Measurements from ENCODE around the gene PRAC1.
"Not testable (repeated sequence)": the region's sequence is repeated elsewhere in the genome, so short reads cannot be mapped to it uniquely, and the experiment has no call there.

PRAC1 gene

DNA sequence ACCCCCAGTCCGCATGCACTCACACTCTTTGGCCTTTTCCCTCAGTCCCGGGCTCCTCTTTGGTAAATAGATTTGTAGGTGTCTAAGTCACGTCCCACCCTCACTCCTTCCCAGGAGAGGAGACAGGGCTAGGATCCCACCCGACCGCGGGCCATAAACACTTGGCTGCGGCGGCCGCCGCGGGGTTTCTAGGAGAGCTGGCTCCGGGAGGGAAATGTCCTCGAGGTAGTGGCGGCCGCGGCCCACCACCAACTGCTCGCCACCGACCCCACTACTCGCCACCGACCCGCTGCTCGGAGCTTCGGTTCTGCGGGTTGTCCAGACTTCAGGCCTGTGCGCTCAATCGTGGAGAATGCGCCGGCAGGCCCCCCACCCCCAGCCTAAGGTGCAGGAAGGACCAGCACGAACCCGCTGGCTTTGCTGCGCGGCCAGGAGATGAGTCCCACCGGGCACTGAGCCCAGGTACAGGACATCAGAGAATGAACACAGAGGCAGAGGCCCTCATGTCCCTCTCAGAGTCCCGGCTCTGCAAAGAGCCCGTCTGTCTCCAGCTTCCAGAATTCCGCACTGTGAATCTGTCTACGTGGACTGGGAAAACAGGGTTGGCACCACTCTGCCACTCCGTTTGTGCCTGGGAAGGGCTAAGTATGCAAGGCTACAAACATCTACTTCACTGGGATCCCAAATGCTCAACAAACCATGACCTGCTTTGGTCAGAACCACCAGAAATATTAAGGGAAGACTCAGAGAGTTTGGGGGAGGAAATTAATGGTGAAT is 3.2 kb upstream of the PRAC1 start:
- no peak for DNase-seq

DNA sequence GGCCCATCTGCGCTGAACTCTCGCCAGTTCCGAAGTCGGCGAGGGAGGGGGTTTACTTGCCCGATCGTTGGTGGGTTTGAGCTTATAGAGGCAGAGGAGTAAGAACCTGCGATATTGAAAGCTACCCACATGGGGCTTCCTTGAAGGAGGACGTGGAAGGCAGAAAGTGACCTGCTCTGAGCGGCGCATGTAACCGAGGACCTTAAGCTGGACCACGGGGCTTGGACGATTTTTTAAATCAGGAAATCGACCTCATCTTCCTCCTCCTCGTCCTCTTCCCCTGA is 2.6 kb upstream of the PRAC1 start:
- DNase-seq: no peak

DNA sequence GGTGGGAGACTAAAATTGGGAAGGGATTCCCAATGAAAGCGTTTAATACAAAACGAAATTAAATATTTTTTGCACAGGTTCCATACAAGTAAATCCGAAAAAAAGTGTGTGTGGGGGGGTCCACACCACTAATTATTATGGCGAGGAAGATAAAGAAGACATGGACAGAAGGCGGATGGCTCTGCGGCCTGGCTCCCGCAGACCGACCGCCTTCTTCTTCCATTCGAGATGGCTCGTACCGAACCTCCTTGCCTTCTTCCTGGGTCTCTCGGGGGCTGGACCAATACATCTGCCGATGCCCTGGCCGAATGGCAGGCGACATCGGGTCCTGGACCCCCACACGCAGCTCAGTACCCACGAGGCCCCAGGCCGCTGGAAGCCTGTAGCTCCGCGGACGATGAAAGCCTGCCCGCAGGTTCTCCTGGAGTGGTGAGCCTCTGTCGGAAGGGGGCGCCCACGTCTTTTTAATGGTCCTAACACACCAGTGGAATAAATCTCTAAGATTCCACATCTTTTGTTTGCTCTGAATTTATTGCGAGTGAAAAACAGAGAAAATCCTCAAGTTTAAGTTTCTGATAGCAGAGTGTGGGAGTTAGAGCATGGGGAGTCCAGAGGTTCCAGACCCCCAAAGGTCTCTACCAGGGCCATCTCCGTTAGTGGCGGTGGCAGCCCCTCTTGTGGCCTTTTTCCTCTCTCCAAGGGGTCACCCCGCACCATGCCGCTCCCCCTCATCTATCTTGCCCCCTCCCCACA is 2.1 kb upstream of the PRAC1 start:
- DNase-seq: peak; percentile 88

DNA sequence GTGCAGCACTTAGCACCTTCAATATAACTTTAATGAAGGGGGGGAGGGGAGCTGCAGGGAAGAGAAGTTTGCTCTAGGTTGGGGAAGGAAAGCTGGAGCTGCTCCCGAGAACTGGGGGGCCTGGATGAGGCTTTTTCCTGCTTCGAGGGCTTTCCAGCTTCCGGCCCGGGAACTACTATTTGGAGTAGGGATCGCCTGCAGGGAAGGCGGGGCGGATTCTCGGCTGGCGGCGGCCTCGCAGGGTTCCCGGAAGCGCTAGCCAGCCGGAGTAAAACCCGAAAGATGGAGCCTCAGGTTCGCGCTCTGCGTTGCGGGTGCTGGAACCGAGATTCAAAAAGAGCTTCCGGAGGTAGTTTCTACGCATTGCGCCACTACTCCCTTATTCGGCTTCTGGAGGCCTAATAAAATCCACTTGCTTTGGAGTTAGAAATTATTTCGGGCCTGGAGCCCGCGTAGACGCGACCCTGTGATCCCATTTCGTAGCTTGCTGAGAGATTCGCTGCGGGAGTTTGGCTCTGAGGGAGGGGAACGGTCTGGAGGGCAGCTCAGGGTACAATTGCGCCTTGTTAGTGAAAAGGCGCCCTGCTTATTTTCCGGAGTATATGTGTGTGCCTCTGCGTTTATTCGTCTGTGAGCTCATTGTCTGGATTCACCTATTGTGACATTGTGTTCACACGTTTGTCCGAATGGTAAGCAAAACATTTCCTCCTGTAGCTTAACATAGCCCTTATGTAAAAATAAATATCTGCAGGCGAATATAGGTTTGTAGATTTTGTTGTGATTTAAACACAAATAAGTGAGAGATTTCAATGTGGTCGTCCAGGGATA is 1.3 kb upstream of the PRAC1 start:
- peak; percentile 68 for DNase-seq

DNA sequence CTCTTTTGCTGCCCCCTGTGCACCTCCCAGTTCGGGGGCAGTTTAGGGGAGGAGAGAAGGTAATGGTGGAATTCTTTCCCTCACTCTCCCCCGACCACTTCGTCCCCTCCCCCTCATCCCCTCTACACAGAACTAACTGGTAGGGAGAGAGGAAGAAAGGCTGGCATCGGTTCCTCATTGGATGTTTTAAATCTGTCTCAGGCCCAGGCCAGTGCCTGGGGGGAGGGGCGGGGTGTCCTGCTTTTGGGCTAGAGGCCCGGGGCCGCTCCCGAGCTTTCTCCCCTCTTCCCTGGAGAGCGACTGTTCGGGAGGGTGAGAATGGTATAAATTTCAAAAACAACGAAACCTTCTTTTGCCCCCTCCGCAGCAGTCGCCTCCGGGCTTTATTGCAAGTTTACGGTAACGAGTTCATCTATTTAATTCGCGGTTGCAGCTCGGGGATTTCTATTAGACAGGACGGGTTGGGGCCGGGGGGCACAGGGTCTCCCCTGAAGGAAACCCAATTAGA is 651 bp upstream of the PRAC1 start, which contains the start of gene PRAC2:
Gene PRAC2 (plus strand): TSS at position 271 of the 508 bp plus-strand sequence. CDS start 1,226 bp downstream, outside the sequence.
- DNase-seq: no peak

DNA sequence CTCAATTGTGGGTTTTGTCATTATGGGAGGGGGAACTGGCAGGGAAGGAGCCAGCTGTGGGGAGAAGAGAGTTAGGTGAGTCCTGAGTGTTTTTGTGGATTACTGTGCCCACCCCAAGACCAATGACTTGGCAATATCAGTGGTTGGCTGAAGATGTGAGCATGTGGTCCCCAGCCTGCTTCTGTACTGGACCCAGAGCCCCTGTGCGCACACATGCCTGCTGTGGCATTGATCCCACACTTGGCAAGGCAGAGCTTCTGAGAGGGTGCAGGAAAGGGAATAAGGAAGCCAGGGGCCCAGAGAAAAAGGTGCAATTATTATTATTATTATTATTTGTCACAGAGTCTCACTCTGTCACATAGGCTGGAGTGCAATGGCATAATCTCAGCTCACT is 1.3 kb downstream of the PRAC1 start:
- no peak for DNase-seq

DNA sequence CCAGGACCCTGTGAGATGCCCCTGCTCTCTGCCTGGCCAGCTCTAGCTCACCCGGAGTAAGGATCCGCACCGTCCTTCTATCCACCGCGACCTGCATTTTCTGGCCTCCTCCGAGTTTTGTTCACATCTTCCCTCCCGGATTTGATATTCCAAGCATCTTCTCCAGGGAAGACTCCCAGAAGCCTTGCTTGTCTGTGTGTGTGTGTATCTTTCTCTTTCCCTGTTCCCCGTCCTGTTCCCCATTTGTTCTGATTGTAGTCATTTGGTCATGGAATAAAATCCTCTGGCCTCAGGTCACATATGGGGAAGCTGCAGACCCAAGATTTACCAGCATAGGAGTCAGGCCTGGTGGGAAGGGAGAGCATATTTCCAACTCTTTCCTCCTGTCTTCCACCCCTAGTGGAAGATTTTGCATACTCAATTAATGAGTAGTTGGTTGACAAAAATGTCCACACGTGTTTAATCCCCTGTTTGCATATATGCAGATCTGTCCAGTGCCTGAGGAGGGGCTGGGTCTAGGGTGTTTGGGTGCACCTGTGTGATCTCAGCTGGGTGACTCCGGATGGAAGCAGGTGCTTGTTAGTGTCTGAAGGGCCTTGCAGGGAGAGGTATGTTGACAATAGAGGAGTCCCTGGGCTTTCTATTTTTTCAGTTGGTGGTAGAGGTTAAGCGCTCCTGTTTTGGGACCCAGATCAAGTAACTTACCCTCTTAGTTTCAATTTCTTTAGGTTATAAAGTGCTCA is 1.9 kb downstream of the PRAC1 start:
- DNase-seq: no peak

DNA sequence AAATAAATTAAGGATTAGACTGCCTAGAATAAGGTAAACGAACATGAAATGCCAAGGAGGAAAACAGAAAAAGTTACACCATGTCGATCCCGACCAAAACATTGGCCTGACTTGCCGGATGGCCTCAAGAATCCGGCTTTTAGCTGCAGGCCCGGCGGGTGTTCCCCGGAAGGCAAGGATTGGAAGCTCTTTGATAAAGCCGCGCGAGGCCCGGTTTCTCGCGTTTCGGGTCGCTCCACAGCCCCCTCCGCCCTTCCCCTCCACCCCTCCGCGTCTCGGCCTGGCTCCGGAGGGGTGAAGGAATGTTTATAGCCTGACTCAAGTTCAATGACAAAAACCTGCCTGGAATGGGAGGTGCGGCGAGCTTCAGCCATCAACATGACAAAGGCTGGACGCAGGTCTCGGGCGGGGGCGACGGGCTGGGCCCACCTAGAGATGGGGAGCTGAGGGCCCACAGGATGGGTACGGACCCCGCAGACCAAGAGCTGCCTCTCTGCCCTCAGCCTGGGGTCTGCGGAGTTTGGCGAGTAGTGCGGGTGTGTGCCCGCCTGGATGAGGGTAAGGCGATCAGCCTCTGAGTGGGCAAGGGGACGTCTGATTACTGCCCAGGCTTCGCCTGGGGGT is 2.6 kb downstream of the PRAC1 start:
- DNase-seq: no peak

DNA sequence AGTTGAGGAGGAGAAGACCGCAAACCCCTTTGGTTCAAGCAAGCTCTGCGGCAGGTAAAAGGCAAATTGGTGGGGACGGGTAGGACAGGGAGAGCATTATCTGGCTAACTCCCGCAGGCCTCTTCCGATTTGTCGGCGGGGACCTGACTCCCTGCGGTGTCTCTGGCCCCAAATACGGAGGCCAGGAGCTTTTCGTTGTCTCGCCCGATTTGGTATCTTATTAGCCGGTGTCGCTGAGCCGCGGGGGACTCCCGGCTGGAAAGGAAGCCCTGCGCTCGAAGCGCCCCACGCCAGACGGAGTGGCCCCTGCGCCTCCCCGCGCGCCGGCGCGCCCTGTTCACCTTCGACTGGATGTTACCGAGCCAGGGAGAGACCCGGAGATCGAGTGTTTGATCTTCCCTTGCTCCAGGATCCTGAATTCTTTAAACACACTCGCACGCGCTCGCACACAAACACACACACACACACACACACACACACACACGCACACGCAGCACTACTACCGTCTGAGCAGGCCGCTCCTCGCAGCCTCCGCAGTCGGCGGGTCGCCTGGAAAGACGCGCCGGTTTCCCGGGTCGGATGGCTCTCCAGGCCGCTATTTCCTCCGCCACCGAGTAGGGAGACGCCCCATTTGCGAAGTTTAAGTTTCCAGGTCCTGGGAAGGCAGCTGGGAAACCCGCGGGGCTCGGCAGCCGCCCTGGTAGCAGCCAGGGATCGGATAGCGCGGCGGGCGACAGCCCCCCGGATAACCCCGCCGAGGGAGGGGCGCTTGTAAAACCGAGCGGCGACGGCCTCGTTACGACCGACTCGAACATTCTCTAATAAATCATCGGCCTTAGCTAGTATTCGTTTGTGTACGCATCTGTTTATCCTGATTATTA is 3.3 kb downstream of the PRAC1 start:
- no peak for DNase-seq

DNA sequence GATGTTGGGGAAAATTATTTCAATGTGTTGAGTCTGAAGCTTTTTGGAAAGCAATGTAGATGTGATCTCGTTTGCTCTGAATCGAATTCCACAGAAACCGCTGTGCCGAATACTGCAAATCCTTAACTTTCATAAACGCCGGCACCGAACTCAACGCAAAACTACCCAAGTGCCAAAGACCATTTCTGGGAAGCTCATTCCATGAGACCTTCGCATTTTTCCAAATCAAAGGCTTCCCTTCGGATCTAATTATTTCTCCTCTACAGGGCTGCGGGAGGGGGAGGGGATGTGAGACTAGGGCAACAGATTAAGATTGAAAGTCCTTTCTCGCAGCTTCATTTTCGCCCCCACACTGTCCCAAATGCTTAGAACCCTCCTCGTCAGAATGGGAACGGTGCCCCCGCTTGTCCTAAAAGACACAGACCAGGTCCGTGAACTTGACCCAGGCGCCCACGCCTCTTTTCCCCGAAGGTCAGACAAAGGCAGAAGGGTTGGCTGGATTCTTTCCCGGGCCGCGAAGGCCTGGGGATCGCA is 4.0 kb downstream of the PRAC1 start:
- DNase-seq: no peak

DNA sequence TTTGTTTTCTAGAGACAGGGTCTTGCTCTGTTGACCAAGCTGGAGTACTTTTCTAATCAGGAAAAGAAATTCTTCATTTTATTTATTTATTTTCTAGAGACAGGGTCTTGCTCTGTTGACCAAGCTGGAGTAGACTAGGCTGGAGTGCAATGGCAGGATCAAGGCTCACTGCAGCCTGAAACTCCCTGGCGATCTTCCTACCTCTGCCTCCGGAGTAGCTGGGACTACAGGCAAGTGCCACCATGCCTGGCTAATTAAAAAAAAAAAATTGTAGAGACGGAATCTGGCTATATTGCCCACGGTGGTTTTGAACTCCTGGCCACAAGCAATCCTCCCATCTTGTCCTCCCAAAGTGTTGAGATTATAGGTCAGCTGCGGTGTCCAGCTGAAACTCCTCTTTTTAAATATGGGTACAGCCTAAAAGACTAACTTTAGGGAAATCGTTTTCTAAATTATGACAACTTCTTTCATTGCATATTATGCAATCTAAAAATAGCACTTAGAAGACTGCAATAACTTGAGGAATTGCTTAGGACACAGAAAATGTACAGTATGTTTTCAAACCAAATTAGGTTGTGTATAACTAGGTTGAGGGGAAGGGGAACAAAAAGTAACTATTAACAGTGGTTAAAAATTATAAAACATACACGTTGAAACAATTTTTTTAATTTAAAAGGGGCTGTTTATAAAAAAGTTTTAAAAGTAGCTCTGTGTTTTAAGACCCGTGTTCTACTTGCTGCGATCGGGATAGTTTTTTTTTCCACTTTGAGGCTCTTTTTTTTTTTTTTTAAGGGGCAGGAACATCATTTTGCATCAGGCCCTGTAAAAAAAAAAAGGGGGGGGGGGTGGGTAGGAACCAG is 4.7 kb downstream of the PRAC1 start:
- DNase-seq: no peak

DNA sequence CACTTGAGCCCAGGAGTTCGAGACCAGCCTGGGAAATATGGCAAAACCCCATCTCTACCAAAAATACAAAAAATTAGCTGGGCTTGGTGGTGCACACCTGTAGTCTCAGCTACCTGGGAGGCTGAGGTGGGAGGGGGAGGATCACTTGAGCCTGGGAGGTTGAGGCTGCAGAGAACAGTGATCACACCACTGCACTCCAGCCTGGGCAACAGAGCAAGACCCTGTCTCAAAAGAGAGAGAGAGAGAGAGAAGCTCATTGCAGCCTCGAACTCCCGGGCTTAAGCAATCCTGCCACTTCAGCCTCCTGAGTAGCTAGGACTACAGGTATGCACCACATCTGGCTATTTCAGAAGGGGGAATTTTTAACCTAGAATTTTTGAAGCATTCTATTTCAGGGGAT is 5.8 kb downstream of the PRAC1 start:
- DNase-seq: not testable (repeated sequence)

DNA sequence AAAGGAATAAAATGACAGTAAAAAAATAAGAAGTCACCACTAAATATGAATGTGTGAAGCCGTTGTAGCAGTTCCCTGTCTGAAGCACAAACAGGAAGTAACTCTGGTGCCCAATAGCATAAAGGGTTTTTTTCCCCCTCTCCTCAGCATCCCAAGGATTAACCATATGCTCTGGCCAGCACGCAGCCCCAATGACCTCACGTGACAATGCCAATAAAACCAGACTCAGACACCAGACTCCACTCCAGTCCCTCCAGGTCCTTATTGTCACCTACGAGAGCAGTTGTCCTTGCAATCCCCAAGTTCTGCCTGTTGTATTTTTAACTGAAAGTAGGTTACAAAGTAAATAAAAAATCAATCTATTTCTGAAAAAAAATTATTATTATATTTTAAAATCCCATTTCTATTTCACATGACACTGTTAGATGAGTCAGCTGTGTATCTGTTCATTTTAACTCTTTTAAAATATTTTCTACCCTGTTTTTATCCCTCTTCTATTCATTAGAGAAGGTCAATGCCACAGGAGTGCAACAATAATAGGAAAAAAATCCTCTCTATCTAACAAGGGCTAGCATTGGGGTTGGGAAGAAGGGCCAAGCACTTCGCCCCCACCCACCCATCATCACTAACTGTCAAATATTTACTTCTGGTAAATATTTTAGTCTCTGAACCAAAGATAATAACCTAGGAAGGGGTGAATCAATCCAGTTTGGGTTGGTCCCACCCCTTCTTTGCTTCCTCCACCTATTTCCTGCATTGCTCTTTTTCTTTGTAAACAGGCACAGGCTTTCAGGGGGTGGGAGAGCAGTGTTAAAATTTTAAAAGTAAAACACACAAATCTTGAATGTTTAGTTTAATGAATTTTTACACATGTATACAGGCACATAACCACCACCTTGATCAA is 6.6 kb downstream of the PRAC1 start:
- DNase-seq: no peak

DNA sequence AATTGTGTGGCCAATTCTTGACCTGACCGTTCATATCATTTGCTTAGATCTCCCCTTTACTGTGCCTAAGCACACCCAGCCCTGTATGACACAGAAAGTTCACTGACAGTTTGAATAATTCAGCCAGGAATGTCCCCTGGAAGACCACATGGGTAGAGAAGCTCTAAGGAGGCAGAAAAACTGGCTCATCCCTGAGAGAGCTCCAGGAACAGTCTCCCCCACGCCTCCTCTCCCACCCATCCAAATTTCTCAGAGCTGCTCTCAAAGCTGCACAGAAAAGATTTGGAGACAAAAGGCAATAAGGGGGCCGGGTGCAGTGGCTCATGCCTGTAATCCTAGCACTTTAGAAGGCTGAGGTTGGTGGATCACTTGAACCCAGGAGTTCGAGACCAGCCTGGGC is 11.2 kb downstream of the PRAC1 start:
- no peak for DNase-seq

DNA sequence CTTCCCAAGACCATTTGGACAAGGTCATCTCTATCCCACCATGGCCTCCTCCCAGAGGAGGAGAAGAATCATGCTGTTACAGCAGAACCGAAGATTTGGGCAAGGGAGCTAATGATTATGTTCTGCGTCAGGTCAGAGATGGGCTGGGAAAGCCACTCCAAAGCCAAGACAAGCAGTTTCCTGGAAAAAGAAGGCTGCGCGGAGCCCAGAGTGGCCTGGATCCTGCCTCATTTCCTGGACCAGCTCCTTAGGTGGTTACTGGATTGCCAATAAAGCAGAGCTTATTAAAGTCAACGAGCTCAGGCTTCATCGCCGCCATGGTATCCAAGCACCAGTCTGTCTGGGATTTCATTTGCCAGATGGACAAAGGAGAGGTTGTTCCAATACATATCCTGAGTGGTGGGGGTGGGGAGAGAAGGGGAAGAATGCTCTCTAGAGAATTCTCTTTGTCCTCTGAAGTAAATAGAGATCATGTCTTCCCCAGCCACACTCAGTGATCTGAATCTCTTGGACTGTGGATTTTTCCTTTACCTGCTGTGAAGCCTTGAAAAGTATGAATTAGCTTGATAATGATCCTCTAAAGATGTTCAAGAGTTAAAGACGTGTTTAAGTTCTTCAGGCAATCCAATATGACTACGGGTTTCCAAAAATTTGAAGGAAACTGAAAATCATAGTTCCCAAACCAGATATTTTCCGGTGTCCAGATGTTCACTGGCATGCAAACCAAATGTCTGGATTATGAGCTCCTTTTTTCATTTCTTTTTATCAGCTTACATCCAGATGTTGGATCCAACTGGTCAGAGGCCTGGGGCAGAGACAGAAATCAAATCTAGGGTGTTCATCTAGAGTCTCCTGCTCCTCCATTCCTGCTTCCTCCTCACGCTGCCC is 17.7 kb downstream of the PRAC1 start:
- no peak for DNase-seq

DNA sequence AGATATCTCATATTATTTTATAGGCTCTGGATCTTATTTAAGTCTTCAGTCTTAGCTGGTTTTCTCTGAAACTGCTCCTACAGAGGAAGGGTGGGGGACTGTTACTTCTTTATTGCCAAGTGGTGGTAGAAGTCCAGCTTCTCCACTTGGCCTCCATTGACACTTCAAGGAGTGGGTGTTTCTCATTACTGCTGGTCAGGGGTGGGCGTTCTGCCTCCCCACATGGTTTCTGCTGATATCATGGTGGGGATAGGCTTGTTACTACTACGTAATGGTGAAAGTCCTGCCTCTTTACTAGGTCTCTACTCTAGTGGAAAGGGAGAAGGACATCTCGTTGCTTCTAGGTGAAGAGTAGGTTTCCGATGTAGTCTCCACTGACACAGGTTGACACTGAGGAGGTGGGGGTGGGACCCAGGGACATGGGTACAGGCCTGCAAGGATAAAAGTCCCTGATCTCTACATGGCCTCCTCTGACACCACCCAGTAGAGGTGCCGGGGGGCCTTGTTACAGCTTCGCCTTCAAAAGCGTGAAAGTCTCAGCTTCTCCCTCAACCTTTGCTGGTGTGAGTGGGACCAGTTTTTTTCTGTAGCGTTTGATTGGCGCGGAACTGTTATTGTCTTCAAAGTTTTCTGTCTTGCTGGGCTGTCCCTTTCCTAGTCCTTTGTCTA is 20.3 kb downstream of the PRAC1 start:
- no peak for DNase-seq

DNA sequence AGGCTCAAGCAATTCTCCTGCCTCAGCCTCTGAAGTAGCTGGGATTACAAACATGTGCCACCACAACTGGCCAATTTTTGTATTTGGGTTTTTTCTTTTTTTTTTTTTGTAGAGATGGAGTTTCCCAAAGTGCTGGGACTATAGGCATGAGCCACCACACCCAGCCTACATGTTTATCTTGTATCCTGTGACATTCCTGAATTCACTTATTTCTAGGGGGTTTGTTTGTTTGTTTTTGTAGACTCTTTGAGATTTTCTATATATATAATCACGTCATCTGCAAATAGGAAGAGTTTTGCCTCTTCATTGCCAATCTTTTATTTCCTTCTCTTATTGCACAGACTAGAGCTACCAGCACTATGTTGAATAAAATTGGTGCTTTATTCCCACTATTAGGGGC is 29.1 kb downstream of the PRAC1 start:
- DNase-seq: no peak

Data from activated effector memory CD4-positive, alpha-beta T cell treated with anti-CD3 and anti-CD28 coated beads, Interleukin-2, amount 50 U/mL, for 16 hours (primary cell).